DOHH2 (cell line): ENCODE results near the gene SH2D5.
A peak's percentile ranks its signal among the peaks of the same experiment; 100 is the strongest.

Experiments
- H3F3A ChIP-seq: fragments of 200-600 bp; sonication (generic), shearing (Covaris generic); 2 replicates; pipeline ENCODE4 v1.6.0; 2016; ENCODE audit warnings: antibody characterized with exemption, mild to moderate bottlenecking; ENCODE audit not compliant: control insufficient read depth, insufficient read depth
- H3K27ac ChIP-seq: fragments of 200-600 bp; sonication (generic); 2 replicates; pipeline ENCODE4 v1.5.1; 2014; ENCODE audit warnings: low read depth, mild to moderate bottlenecking, low read length, moderate library complexity
- H3K27me3 ChIP-seq: fragments of 200-600 bp; sonication (generic); 2 replicates; pipeline ENCODE4 v1.6.1; 2014; ENCODE audit warnings: mild to moderate bottlenecking, low read length, mixed read lengths; ENCODE audit not compliant: control insufficient read depth
- H3K36me3 ChIP-seq: fragments of 200-600 bp; sonication (generic); 2 replicates; pipeline ENCODE4 v1.6.1; 2014; ENCODE audit warnings: mild to moderate bottlenecking, low read length, moderate library complexity, mixed read lengths; ENCODE audit not compliant: control insufficient read depth
- H3K4me1 ChIP-seq: fragments of 200-600 bp; sonication (generic); 2 replicates; pipeline ENCODE4 v1.6.1; 2014; ENCODE audit warnings: mild to moderate bottlenecking, low read length, mixed read lengths; ENCODE audit not compliant: control insufficient read depth
- H3K4me2 ChIP-seq: fragments of 200-600 bp; sonication (generic); 2 replicates; pipeline ENCODE4 v1.6.0; 2014; ENCODE audit warnings: mild to moderate bottlenecking, low read length, moderate library complexity
- H3K4me3 ChIP-seq: fragments of 200-600 bp; sonication (generic); 2 replicates; pipeline ENCODE4 v1.5.1; 2014; ENCODE audit warnings: mild to moderate bottlenecking, low read length, mixed read lengths
- H3K79me2 ChIP-seq: fragments of 200-600 bp; sonication (generic); 2 replicates; pipeline ENCODE4 v1.6.1; 2014; ENCODE audit warnings: mild to moderate bottlenecking, low read length, mixed read lengths; ENCODE audit not compliant: control insufficient read depth
- H3K9me2 ChIP-seq: fragments of 200-600 bp; sonication (generic); replicated peaks from 2 replicates; pipeline ENCODE4 v1.6.1; 2014; ENCODE audit warnings: mild to moderate bottlenecking, low read length, mixed read lengths; ENCODE audit not compliant: control insufficient read depth
- H3K9me3 ChIP-seq: fragments of 200-600 bp; sonication (generic); 2 replicates; pipeline ENCODE4 v1.6.1; 2014; ENCODE audit warnings: antibody characterized with exemption, low read length, mixed read lengths; ENCODE audit not compliant: control insufficient read depth, insufficient read depth
- H4K20me1 ChIP-seq: fragments of 200-600 bp; sonication (generic); 2 replicates; pipeline ENCODE4 v1.6.0; 2014; ENCODE audit warnings: low read depth, mild to moderate bottlenecking, antibody characterized with exemption, low read length, moderate library complexity; ENCODE audit not compliant: control insufficient read depth, insufficient read depth
- CTCF ChIP-seq: fragments of 200-600 bp; sonication (generic); IDR thresholded peaks from one replicate; pipeline ENCODE4 v1.5.1; 2014; ENCODE audit warnings: antibody characterized with exemption, mild to moderate bottlenecking, low read depth, low read length; ENCODE audit not compliant: poor library complexity, severe bottlenecking
- EZH2phosphoT487 ChIP-seq: fragments of 200-600 bp; sonication (generic); IDR thresholded peaks from 2 replicates; pipeline ENCODE4 v1.6.1; 2017; ENCODE audit warnings: borderline replicate concordance, mild to moderate bottlenecking, antibody characterized with exemption, low read length, moderate library complexity, mixed read lengths

Gene SH2D5

DNA sequence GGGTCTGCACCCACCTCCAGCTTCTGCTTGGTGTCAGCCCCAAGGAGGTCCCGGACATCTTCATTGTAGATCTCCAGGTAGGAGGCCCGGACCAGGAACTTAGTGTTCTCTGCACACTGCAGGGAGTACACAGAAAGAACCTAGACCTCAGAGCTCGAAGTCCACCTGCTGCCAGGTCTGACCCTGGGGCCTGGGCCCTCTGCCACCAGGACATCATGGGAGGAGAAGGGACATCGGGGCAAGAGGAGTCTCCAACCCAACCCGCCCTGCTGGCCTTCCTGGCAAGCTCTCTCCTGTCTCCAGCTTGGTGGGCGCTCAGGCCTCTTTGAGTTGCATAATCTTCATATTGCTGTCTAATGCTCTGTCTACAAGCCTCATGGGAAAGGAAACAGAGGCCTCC lies 19.1 kb downstream of the SH2D5 start:
- TF ChIP-seq CTCF (no peak), EZH2phosphoT487 (no peak)
- H3K27me3 ChIP-seq, result peaks cover 5% of the 10 kb centered on the region; the same call in 1 of the 2 replicates
- H3K9me2 ChIP-seq, result no peaks in the 10 kb centered on the region
- H4K20me1 ChIP-seq, result no peaks in the 10 kb centered on the region
- no peaks in the 10 kb centered on the region for H3K36me3 ChIP-seq
- H3K27ac ChIP-seq, result no peak overlapping the region
- H3K79me2 ChIP-seq, result no peaks in the 10 kb centered on the region
- no peak overlapping the region for H3K4me2 ChIP-seq
- H3K4me1 ChIP-seq, result peaks cover 3% of the 10 kb centered on the region; the same call in 1 of the 2 replicates
- no peaks in the 10 kb centered on the region for H3K9me3 ChIP-seq
- no peaks in the 10 kb centered on the region for H3F3A ChIP-seq
- no peak overlapping the region for H3K4me3 ChIP-seq

DNA sequence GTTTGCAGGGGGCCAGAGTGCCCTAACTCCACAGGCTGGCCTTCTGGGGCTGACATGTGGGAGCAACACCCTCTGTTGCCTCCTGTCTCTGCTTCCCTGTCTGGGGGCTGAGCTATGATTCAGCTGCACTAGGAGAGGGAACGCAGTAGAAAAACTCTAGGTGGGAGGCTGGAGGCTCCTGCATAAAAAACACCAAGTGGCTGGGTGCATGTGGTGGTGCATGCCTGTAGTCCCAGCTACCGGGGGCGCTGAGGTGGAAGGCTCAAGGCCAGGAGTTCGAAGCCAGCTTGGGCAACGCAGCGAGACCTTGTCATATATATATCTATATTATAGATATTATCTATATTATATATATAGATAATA lies 20.3 kb downstream of the SH2D5 start:
- Histone ChIP-seq H3K9me2 (no peaks in the 10 kb centered on the region), H3K4me2 (no peak overlapping the region)

DNA sequence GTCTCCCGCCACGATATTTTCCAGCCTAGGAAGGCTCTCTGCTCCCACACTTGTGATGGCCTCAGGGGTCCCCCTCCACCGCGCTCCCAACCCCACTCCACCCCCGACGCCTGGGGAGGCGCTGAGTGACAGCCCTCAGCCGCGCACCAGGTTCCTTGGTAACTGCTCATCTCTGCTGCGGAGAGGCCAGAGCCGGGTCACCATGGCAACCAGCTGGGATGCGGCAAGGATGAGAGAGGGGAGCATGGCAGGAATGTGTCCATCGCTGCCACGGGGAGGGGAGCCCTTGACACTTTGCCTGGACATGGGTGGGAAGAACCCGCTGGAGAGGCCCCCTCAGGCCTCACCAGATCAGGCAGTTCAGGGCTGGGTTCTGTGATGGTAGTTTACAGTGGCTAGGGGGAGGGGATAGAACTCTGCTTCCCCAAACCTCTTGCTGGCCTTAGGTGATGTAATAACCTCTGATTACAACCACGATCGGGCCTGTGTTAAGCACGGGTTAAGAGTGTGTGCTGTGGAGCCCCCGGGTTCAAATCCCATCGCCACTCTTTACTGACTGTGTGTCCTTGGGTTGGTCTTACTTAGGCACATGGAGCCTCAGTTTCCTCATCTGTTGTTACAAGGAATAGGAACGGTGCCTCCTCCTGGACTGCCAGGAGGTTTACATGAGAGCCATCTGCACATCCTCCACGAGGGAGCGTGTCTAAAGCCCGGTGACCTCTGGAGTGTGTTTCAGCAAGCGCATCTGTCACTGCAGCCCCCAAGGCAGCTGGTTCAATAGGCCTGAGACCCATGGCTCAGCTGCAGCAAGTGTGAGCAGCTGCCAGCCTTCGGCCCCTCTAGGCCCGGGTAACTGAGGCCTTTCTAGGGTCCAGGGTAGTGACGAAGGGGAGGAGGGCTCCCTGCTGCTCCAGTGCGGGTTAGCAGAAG lies 21.0 kb downstream of the SH2D5 start:
- Histone ChIP-seq H3K27ac (no peak overlapping the region), H3K9me3 (no peaks in the 10 kb centered on the region), H3K36me3 (no peaks in the 10 kb centered on the region), H4K20me1 (no peaks in the 10 kb centered on the region), H3K4me1 (no peaks in the 10 kb centered on the region), H3F3A (no peaks in the 10 kb centered on the region), H3K9me2 (no peaks in the 10 kb centered on the region), H3K27me3 (no peaks in the 10 kb centered on the region), H3K4me2 (no peak overlapping the region), H3K79me2 (no peaks in the 10 kb centered on the region), H3K4me3 (no peak overlapping the region)
- peak; percentile 21 for TF ChIP-seq CTCF
- TF ChIP-seq EZH2phosphoT487, result no peak

More for the DNA sequence above, 20.3 kb downstream of the SH2D5 start:
- H3K4me1 ChIP-seq, result no peaks in the 10 kb centered on the region
- no peaks in the 10 kb centered on the region for H3K36me3 ChIP-seq
- no peaks in the 10 kb centered on the region for H3K27me3 ChIP-seq
- no peak overlapping the region for H3K4me3 ChIP-seq
- H4K20me1 ChIP-seq, result no peaks in the 10 kb centered on the region
- no peak overlapping the region for H3K27ac ChIP-seq
- H3K79me2 ChIP-seq, result no peaks in the 10 kb centered on the region
- no peaks in the 10 kb centered on the region for H3K9me3 ChIP-seq
- TF ChIP-seq EZH2phosphoT487, result no peak
- TF ChIP-seq CTCF, result no peak
- H3F3A ChIP-seq, result no peaks in the 10 kb centered on the region
